K562 (cell line): Measurements from ENCODE around the gene FKBP7. TPM values are rescaled to one million over a fixed set of nuclear protein-coding genes. Genes with fewer than 3 reads are reported as not detected.
A peak's percentile ranks its signal among the peaks of the same experiment; 100 is the strongest.

Source experiments
- ARID4B ChIP-seq: sonication (generic); formaldehyde crosslinking; IDR thresholded peaks from 2 replicates; pipeline ENCODE4 v1.8.0; 2022; ENCODE audit warnings: mild to moderate bottlenecking, missing genetic modification reagents
- CGGBP1 ChIP-seq: fragments of 250-450 bp; sonication (Bioruptor Pico); IDR thresholded peaks from 2 replicates; pipeline ENCODE4 v1.9.0; 2021; ENCODE audit warnings: mild to moderate bottlenecking
- CREM ChIP-seq: IDR thresholded peaks from 2 replicates; pipeline ENCODE4 v1.6.1; 2014; ENCODE audit warnings: antibody characterized with exemption, low read depth
- E2F4 ChIP-seq: sonication (generic); formaldehyde crosslinking; IDR thresholded peaks from 2 replicates; pipeline ENCODE4 v1.8.0; 2022; ENCODE audit warnings: mild to moderate bottlenecking, low read depth, missing genetic modification reagents
- EP400 ChIP-seq: fragments of 450-650 bp; IDR thresholded peaks from 2 replicates; pipeline ENCODE4 v1.6.1; 2017; ENCODE audit warnings: antibody characterized with exemption, mild to moderate bottlenecking, moderate library complexity
- GTF2F1 ChIP-seq: IDR thresholded peaks from 2 replicates; pipeline ENCODE4 v1.6.1; 2011; ENCODE audit warnings: low read depth, low read length, improper control_type of control experiment
- HBP1 ChIP-seq: fragments of 450-650 bp; formaldehyde crosslinking; IDR thresholded peaks from 2 replicates; pipeline ENCODE4 v1.4.0; 2022; ENCODE audit warnings: missing genetic modification characterization
- JUND ChIP-seq, 2 experiments: IDR thresholded peaks; 2 replicates in 1 of 2; 3 replicates in 1 of 2; pipeline ENCODE4 v1.6.1; 2011; ENCODE audit warnings: borderline replicate concordance in 2 of 2, low read depth in 2 of 2, low read length in 2 of 2, improper control_type of control experiment in 1 of 2, missing biosample characterization in 1 of 2, missing genetic modification characterization in 1 of 2, missing genetic modification reagents in 1 of 2
- KDM5B ChIP-seq: fragments of 200-600 bp; sonication (generic); IDR thresholded peaks from 2 replicates; pipeline ENCODE4 v1.6.1; 2012; ENCODE audit warnings: low read depth, mild to moderate bottlenecking, moderate library complexity, low read length, control low read depth, inconsistent platforms; ENCODE audit not compliant: insufficient replicate concordance
- MAX ChIP-seq: sonication (generic); formaldehyde crosslinking; IDR thresholded peaks from 2 replicates; pipeline ENCODE4 v1.9.0; 2022; ENCODE audit warnings: mild to moderate bottlenecking, missing genetic modification reagents
- MTA1 ChIP-seq: fragments of 450-650 bp; IDR thresholded peaks from 2 replicates; pipeline ENCODE4 v1.6.1; 2017; ENCODE audit warnings: borderline replicate concordance
- PHF8 ChIP-seq: fragments of 200-600 bp; sonication (generic); IDR thresholded peaks from 2 replicates; pipeline ENCODE4 v1.6.1; 2012; ENCODE audit warnings: mixed run types, mild to moderate bottlenecking, inconsistent platforms, low read length, moderate library complexity, borderline replicate concordance
- RBM15 ChIP-seq: fragments of 200-400 bp; formaldehyde crosslinking; IDR thresholded peaks from 2 replicates; pipeline ENCODE4 v1.6.1; 2018; ENCODE audit warnings: mild to moderate bottlenecking, low read length, moderate library complexity; ENCODE audit not compliant: insufficient read depth
- RFX1 ChIP-seq: fragments of 450-650 bp; IDR thresholded peaks from 2 replicates; pipeline ENCODE4 v1.6.1; 2016; ENCODE audit warnings: mild to moderate bottlenecking, moderate library complexity
- SAP30 ChIP-seq: fragments of 200-600 bp; sonication (generic); IDR thresholded peaks from 2 replicates; pipeline ENCODE4 v1.6.1; 2012; ENCODE audit warnings: borderline replicate concordance, low read depth, mild to moderate bottlenecking, moderate library complexity, low read length, control low read depth, inconsistent platforms; ENCODE audit not compliant: insufficient read depth, poor library complexity, severe bottlenecking
- SMARCC2 ChIP-seq: fragments of 450-650 bp; IDR thresholded peaks from 2 replicates; pipeline ENCODE4 v1.6.1; 2017; ENCODE audit warnings: antibody characterized with exemption, moderate library complexity, mild to moderate bottlenecking, low read depth
- TEAD4 ChIP-seq, 2 experiments: sonication (generic) in 1 of 2; formaldehyde crosslinking in 1 of 2; IDR thresholded peaks; 2 replicates each; pipeline versions ENCODE4 v1.6.1 to v1.8.0; 2012 to 2022; ENCODE audit warnings: borderline replicate concordance in 1 of 2, inconsistent platforms in 1 of 2, low read length in 1 of 2, mild to moderate bottlenecking in 1 of 2, missing genetic modification reagents in 1 of 2
- ZNF133 ChIP-seq: fragments of 250-450 bp; sonication (Bioruptor Pico); IDR thresholded peaks from 2 replicates; pipeline ENCODE4 v1.4.0; 2020; ENCODE audit warnings: mild to moderate bottlenecking
- ZNF217 ChIP-seq: sonication (generic); formaldehyde crosslinking; IDR thresholded peaks from 2 replicates; pipeline ENCODE4 v1.8.0; 2022; ENCODE audit warnings: mild to moderate bottlenecking, missing genetic modification reagents
- polyA plus RNA-seq, 8 experiments: library from polyadenylated mRNA; depleted of rRNA in 4 of 8; stranded (reverse) in 5 of 8; unstranded in 3 of 8; fragments of >200 nt; fragmentation: Nextera tagmentation in 2 of 8; fragmentation: Illumina TruSeq in 1 of 8; extraction: Ambion mirVana in 2 of 8; extraction: Trizol in 1 of 8; gene quantifications; 2 replicates each; pipeline versions ENCODE4 v1.2.1 to v1.2.3, GENCODE V29; 2011 to 2014; ENCODE audit warnings: inconsistent platforms in 1 of 8, missing spikeins in 1 of 8
- total RNA-seq, 7 experiments: library from RNA; depleted of rRNA in 6 of 7; stranded (reverse); fragments of >200 nt in 6 of 7; fragmentation: Illumina TruSeq in 2 of 7; extraction: Trizol in 2 of 7; gene quantifications; 2 replicates each; pipeline versions ENCODE4 v1.2.1 to v1.2.3, GENCODE V29; 2011 to 2021; ENCODE audit warnings: low replicate concordance in 1 of 7

Gene FKBP7
- total and polyA plus RNA-seq, 9 of the 15 experiments (the other 6 are each of a cell fraction or from before 2014, with no cell fraction given): 6.1 to 23.2 (median 19.0) TPM

- TF ChIP-seq PHF8 (peak; percentile 46; the same call in 1 of the 2 replicates), TEAD4 (IDR thresholded peaks at IDR 0.05; ENCODE audit: low read length) (no peak), TEAD4 (CRISPR knock-in tag; IDR thresholded peaks at IDR 0.05; ENCODE audit: borderline replicate concordance) (no peak), HBP1 (CRISPR knock-in tag) (no peak), KDM5B (peak; percentile 35), CGGBP1 (CRISPR knock-in tag) (no peak), MAX (CRISPR knock-in tag) (peak; percentile 37; the same call in 1 of the 2 replicates), CREM (peak; percentile 95), RFX1 (no peak), GTF2F1 (0 out of 2 replicates have a peak, but pooled peaks have one; percentile 28), JUND (IDR thresholded peaks at IDR 0.05; ENCODE audit: borderline replicate concordance, low read depth, low read length) (peak; percentile 2; the same call in 1 of the 2 replicates), JUND (tag; IDR thresholded peaks at IDR 0.05; ENCODE audit: borderline replicate concordance, low read depth, low read length) (no peak), RBM15 (no peak), ZNF217 (CRISPR knock-in tag) (no peak), ZNF133 (no peak), EP400 (peak; percentile 19), ARID4B (CRISPR knock-in tag) (peak; percentile 79; the same call in 1 of the 2 replicates), SMARCC2 (no peak), E2F4 (CRISPR knock-in tag) (no peak), MTA1 (peak; percentile 85), SAP30 (no peak)
These were observed 28.0 kb downstream of the FKBP7 start (continued) for GRCh38 chr2:178450524-178450773.
